ENCODE results near the gene BCS1L.

BCS1L gene

DNA sequence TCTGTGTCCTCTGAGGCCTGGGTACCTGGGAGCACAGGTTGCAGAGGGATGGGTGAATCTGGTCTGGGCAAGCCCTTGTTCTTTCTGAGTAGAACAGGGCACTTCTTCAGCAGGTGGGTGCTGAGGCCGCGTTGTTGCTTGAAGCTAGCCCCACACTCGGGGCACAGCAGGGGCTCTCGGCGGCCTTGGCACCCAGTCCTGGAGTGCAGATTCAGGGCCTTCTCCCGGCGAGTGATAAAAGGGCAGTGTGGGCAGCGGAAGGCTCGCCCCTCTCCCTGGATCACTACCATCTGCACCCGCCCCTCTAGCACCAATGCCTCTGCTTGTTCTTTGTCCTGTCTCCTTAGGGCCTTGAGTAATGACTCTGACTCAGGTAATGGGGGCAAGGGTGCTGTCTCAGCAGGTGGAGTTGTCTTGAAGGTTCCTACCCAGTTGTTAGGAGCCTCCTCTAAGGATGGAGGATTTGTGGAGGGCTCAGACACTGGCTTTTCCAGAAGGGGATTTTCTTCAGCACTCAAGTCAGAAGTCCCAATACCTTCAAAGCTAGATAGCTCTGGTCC is 15.7 kb upstream of the BCS1L start:
- DNase-seq (ENCODE audit: low spot score), result no peak
- Mint-ChIP-seq H3K27ac (no peak overlapping the region), H3K9me3 (no peaks in the 10 kb centered on the region), H3K36me3 (ENCODE audit: low read depth) (peaks cover 48% of the 10 kb centered on the region), H3K27me3 (ENCODE audit: low read depth) (no peaks in the 10 kb centered on the region), H3K4me3 (no peak overlapping the region), H3K4me1 (ENCODE audit: low read depth) (no peaks in the 10 kb centered on the region)

DNA sequence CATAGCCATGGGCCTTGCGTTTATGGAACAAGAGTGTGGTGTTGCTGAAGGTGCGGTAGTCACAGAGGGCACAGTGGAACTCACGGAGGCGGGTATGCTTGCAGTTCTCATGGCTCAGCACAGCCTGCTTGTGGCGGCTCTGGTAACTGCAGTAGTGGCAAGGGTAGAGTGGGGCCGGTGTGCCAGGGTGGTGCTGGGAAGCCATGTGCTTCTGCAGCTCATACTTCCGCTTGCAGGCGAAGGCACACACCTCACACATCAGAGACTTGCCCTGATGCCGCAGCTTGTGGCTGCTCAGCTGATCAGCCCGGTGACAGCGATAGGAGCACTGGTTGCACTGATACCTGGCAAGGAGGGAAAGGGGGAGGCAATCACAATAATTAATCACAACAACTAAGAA is 14.8 kb upstream of the BCS1L start:
- Mint-ChIP-seq H3K27ac (no peak overlapping the region), H3K4me1 (ENCODE audit: low read depth) (no peaks in the 10 kb centered on the region), H3K4me3 (no peak overlapping the region), H3K9me3 (no peaks in the 10 kb centered on the region), H3K36me3 (ENCODE audit: low read depth) (peaks cover 47% of the 10 kb centered on the region), H3K27me3 (ENCODE audit: low read depth) (no peaks in the 10 kb centered on the region)
- no peak for DNase-seq (ENCODE audit: low spot score)

DNA sequence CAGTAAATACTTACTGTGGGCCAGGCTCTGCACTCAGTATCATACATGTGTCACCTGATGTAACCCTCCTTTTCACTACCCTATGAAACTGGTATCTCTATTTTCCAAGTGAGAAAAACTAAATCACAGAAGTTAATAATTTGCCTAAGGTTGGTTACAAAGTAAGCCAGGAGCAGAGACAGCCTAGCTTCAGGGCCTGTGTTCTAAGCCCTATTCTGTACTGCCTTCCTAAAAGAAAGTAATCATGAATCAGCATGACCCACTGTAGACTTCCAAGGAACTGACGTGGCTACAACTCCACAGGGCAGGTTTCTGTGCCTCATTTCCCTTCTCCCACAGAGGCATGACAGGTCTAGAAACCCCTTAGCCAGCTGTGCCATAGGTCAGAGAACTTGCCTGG is 14.4 kb upstream of the BCS1L start:
- Mint-ChIP-seq H3K36me3 (ENCODE audit: low read depth) (peaks cover 47% of the 10 kb centered on the region), H3K27me3 (ENCODE audit: low read depth) (no peaks in the 10 kb centered on the region), H3K4me3 (no peak overlapping the region), H3K27ac (no peak overlapping the region), H3K4me1 (ENCODE audit: low read depth) (no peaks in the 10 kb centered on the region), H3K9me3 (no peaks in the 10 kb centered on the region)
- no peak for DNase-seq (ENCODE audit: low spot score)

DNA sequence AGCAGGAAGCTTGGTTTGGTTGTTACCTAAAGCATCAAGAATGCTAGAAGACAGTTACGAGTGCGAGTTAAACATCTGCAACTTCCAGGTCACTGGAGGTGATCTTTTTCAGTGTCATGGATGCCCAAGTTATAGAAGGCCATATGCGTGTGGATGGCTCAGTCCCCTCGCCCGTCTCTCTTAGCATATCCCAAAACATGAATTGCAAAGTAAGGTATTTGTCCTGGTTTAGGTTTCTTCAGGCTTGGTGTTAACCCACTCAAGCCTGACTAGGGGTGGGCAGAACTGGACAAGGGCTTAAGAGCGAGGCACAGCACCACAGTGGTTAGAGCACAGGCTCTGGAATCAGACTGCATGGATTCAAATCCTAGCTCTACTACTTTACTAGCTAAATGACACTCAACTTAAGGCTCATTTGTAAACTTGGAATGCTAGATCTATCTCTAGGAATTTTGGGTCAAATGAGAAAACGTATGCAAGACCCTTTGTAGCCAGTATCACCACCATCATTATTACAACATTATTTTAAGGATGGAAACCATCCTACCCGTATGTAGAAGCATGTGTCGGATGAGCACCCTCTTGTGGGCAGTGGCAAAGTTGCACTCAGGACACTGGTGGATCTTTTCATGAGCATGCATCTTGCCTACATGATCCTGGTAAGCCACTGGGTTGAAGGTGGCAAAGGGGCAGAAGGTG is 11.2 kb upstream of the BCS1L start:
- peaks cover 45% of the 10 kb centered on the region for H3K36me3 Mint-ChIP-seq (ENCODE audit: low read depth)
- DNase-seq (ENCODE audit: low spot score), result peak; percentile 39
- no peak overlapping the region for H3K27ac Mint-ChIP-seq
- H3K4me1 Mint-ChIP-seq (ENCODE audit: low read depth), result no peaks in the 10 kb centered on the region
- H3K27me3 Mint-ChIP-seq (ENCODE audit: low read depth), result no peaks in the 10 kb centered on the region
- no peak overlapping the region for H3K4me3 Mint-ChIP-seq
- H3K9me3 Mint-ChIP-seq, result no peaks in the 10 kb centered on the region

DNA sequence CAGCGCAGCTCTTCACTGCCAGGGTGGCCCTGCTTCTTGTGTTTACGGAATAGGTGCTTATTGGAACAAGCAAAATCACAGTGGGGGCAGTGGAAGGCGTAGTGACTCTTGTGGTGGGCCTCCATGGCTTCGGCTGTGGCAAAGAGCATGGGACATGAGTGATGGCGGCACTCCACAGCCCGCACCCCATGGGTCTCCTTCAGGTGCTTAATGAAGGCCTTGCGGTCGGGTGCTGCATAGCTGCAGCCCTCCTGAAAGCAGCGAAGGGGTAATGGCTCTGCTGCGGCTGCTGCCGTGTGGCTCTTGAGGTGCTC is 10.7 kb upstream of the BCS1L start:
- H3K36me3 Mint-ChIP-seq (ENCODE audit: low read depth), result peaks cover 45% of the 10 kb centered on the region
- no peaks in the 10 kb centered on the region for H3K9me3 Mint-ChIP-seq
- no peaks in the 10 kb centered on the region for H3K4me1 Mint-ChIP-seq (ENCODE audit: low read depth)
- no peak overlapping the region for H3K4me3 Mint-ChIP-seq
- H3K27me3 Mint-ChIP-seq (ENCODE audit: low read depth), result no peaks in the 10 kb centered on the region
- H3K27ac Mint-ChIP-seq, result no peak overlapping the region
- no peak for DNase-seq (ENCODE audit: low spot score)

DNA sequence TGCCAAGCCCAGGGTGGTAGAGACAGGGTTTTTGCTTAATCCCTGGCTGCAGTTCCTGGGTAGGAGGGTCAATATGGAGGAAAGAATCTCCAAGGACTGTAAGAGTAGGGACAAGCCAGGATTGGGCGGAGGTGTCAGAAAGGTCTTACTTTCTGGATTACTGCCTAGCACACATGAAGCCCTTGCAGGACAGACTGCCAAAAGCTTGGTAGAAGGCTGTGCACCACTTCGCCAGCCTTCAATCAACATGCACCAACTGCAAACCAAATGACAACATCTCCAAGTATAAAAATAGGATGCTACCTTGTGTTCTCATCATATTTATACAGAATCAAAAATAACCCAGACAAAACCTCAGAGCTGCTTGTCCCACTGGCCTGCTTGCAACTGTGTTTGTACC is 3.7 kb upstream of the BCS1L start:
- peaks cover 19% of the 10 kb centered on the region for H3K4me1 Mint-ChIP-seq (ENCODE audit: low read depth)
- no peak overlapping the region for H3K4me3 Mint-ChIP-seq
- no peaks in the 10 kb centered on the region for H3K9me3 Mint-ChIP-seq
- no peaks in the 10 kb centered on the region for H3K27me3 Mint-ChIP-seq (ENCODE audit: low read depth)
- H3K36me3 Mint-ChIP-seq (ENCODE audit: low read depth), result peaks cover 29% of the 10 kb centered on the region
- DNase-seq (ENCODE audit: low spot score), result no peak
- no peak overlapping the region for H3K27ac Mint-ChIP-seq

DNA sequence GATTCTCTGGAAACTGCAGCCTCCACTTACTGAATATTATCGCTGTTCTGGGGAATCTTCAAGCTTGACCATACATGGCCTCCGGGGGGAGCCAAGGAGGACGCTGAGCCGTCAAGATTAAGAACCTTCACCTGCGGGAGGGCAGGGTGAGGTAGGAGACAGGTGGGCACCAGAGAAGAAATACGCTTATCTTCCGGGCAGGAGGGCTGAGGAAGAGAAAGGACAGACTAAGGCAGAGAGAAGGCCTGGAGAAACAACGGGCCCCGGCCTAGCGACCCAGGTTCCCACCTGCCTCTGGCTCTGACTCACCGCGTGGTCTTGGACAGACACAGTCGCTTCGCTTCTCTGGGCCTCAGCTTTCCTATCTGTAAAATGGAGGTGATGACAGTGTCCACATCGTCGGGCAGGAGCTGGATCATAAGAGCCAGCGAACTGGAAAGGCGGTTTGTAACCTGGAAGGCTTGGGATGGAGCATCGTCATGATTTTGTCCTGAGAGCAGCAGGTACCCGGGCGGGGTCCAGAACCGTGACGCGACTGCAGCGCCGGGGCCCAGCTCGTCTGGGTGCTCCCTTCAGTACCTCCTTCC is 719 bp upstream of the BCS1L start:
- Mint-ChIP-seq H3K4me3 (peak overlapping the region; percentile 92), H3K9me3 (no peaks in the 10 kb centered on the region), H3K4me1 (ENCODE audit: low read depth) (peaks cover 19% of the 10 kb centered on the region), H3K36me3 (ENCODE audit: low read depth) (peaks cover 43% of the 10 kb centered on the region), H3K27me3 (ENCODE audit: low read depth) (no peaks in the 10 kb centered on the region), H3K27ac (peak overlapping the region; percentile 88)
- peak; percentile 32 for DNase-seq (ENCODE audit: low spot score)

DNA sequence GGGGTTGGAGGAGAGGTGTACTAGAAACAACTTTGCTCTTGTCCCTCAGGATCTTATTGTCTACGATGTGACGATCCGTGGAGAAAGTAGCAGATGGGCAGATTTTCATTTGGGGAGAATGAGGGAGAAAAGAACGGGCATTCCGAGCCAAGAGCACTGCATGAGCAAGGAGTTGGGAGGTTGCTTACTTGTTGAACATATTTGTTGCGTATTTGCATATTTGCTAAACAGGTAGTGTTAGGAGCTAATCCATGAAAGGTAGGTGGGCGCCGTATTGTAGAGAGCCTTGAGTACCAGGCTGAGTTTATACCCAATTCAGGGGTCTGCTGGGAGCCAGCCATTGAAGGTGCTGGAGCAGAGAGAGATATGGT is 490 bp downstream of the BCS1L start:
- Mint-ChIP-seq H3K4me1 (ENCODE audit: low read depth) (peaks cover 19% of the 10 kb centered on the region), H3K27me3 (ENCODE audit: low read depth) (no peaks in the 10 kb centered on the region), H3K27ac (peak overlapping the region; percentile 88), H3K4me3 (peak overlapping the region; percentile 92), H3K36me3 (ENCODE audit: low read depth) (peaks cover 45% of the 10 kb centered on the region), H3K9me3 (no peaks in the 10 kb centered on the region)
- DNase-seq (ENCODE audit: low spot score), result no peak

DNA sequence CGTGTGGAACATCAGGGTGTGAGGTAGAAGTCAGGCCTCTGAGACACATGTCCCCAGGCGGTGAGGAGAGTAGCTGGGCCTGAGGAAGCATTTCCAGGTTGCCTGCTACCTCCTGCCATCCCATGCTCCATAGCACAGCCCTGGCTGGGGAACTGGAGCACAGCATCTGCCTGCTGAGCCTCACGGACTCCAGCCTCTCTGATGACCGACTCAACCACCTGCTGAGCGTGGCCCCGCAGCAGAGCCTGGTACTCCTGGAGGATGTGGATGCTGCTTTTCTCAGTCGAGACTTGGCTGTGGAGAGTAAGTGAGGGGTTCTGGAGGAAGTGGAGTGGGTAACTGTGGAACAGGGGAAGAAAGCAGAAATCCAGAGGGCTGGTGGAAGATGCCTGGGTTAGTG is 2.9 kb downstream of the BCS1L start:
- Mint-ChIP-seq H3K27ac (no peak overlapping the region), H3K9me3 (no peaks in the 10 kb centered on the region), H3K4me3 (no peak overlapping the region), H3K36me3 (ENCODE audit: low read depth) (peaks cover 51% of the 10 kb centered on the region), H3K27me3 (ENCODE audit: low read depth) (no peaks in the 10 kb centered on the region), H3K4me1 (ENCODE audit: low read depth) (peaks cover 17% of the 10 kb centered on the region)
- DNase-seq (ENCODE audit: low spot score), result no peak

DNA sequence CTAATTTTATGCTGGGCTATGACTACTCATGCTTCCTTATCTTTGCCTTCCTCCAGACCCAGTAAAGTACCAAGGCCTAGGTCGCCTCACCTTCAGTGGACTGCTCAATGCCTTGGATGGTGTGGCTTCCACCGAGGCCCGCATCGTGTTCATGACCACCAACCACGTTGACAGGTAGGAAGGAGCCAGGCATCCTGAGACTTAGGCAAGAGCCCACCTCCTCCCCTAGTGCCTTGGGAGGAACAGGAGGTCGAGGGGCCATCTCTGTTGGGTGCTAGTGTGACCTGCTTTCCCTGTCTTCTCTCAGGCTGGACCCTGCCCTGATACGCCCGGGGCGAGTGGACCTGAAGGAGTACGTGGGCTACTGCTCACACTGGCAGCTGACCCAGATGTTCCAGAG is 3.3 kb downstream of the BCS1L start:
- Mint-ChIP-seq H3K27ac (no peak overlapping the region), H3K36me3 (ENCODE audit: low read depth) (peaks cover 50% of the 10 kb centered on the region), H3K9me3 (no peaks in the 10 kb centered on the region), H3K4me1 (ENCODE audit: low read depth) (peaks cover 15% of the 10 kb centered on the region), H3K4me3 (no peak overlapping the region), H3K27me3 (ENCODE audit: low read depth) (no peaks in the 10 kb centered on the region)
- DNase-seq (ENCODE audit: low spot score), result no peak

DNA sequence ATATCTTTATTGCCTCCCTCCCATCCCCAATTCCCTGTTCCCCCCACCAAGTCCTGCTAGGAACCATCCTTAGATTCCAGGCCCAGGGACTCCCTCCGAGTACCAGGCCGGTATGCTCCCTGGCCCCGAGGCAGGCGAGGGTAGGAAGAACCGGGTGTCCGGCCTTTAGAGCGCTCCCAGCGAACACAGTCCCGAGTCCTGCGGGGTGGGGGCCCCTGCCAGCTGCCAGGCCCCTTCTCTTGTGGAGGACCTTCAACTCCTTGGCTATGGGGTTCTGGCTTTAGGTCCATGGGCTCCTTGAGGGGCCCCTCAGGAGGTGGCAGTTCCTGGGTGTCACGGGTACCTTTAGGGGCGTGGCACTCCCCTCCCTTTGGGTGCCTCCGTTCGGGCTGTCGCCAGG is 4.4 kb downstream of the BCS1L start:
- DNase-seq (ENCODE audit: low spot score), result no peak
- H3K4me1 Mint-ChIP-seq (ENCODE audit: low read depth), result peaks cover 10% of the 10 kb centered on the region
- H3K9me3 Mint-ChIP-seq, result no peaks in the 10 kb centered on the region
- H3K27ac Mint-ChIP-seq, result no peak overlapping the region
- H3K4me3 Mint-ChIP-seq, result no peak overlapping the region
- H3K36me3 Mint-ChIP-seq (ENCODE audit: low read depth), result peaks cover 45% of the 10 kb centered on the region
- H3K27me3 Mint-ChIP-seq (ENCODE audit: low read depth), result no peaks in the 10 kb centered on the region

DNA sequence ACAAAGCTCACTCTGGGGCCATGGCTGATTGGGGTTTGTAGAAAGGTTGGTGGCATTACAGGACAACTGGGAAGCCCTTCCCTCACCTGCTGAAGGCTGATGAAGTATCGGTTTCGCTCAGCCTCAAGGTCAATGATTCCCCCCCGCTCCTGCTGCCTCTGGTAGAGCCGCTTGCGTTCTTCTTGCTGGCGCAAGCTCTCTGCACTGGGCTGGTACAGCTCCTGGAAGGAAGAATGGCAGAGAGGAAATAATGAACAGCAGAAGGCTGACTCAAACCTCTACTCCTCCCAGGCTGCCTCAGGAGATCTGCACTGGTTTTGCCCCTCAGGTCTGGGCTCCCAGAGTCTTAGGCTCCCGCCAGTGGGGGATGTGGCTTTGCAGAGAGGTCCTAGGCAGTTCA is 5.2 kb downstream of the BCS1L start:
- Mint-ChIP-seq H3K4me3 (no peak overlapping the region), H3K9me3 (no peaks in the 10 kb centered on the region), H3K4me1 (ENCODE audit: low read depth) (peaks cover 9% of the 10 kb centered on the region), H3K27ac (no peak overlapping the region), H3K27me3 (ENCODE audit: low read depth) (no peaks in the 10 kb centered on the region), H3K36me3 (ENCODE audit: low read depth) (peaks cover 45% of the 10 kb centered on the region)
- DNase-seq (ENCODE audit: low spot score), result no peak

DNA sequence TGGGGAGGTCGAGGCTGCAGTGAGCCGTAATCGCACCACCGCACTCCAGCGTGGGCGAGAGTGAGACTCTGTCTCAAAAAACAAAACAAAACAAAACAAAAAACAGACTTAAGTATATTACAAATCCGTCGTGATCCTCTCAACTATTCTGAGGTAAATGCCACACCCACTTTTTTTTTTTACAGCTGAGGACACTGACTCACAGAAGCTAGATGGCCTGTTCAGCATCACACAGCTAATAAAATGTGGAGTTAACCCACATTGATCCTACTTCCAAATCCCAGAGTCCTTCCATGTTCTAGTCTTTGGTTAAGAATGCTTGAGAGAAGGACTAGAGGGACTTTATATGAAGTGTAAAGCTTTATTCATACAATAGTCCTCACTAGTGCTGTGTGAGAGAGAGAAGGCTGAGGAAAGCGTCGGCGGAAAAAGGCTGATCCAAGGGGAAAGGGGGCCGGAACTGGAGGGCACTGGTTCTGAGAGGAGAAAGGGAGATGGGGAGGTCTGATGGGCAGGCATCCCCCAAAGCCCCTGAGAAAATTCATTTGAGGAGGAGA is 11.7 kb downstream of the BCS1L start:
- Mint-ChIP-seq H3K9me3 (no peaks in the 10 kb centered on the region), H3K4me3 (peak overlapping the region; percentile 99)

DNA sequence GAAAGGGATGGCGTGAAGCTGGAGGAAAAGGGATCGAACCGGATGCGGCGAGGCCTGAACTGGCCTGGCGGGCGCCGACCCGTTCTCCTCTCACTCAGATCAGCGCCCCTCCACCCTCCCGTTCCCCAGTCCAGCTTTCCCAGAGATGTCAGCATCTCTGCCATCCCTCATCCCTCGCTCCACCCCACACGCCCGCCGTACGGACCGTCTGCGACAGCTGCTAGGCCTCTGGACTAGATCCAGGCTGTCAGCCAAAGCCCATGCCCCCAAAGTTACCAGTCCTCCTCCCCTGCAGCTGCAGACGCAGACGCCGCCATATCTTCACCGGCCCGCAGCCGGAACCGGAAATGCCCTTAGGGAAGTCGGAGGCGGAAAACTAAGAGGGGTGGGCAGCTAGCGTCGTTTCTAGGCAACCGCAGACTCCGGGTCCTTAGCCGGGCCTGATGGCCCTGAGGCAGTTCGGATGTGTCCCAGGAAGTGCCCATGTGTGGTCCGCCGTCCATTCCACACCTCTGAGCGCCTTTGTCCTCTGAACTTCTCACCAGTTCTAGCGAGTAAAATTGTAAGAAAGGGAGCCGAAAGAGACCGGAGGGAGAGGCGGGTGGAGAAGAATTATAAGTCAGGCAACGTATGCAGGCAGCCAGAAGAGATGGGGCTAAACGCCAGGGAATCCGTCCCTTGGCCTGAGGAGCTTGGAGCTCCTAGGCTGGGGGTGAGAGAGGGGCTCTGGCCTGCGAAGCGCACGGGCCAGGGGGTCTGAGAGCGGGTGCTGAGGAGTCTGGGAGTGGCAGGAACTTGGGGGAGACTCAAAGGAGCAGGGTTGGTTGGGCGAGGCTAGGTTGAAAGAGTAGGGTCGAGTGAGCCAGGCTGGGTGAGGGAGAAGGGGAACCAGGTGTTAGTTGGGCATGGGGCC is 12.4 kb downstream of the BCS1L start, which contains the start of the genes RNF25 and STK36:
Gene RNF25, minus strand, starts transcription at position 349 of the 913 bp plus-strand sequence. Its CDS starts 32 bp downstream, at position 317.
Gene STK36, plus strand, starts transcription at position 433 of the 913 bp plus-strand sequence. CDS start 744 bp downstream, outside the sequence.
- Mint-ChIP-seq H3K27me3 (ENCODE audit: low read depth) (no peaks in the 10 kb centered on the region), H3K9me3 (no peaks in the 10 kb centered on the region), H3K4me3 (peak within 1 kb of the TSS; percentile 99), H3K4me1 (ENCODE audit: low read depth) (peaks cover 20% of the 10 kb centered on the region), H3K27ac (peak within 1 kb of the TSS; percentile 92), H3K36me3 (ENCODE audit: low read depth) (peaks cover 6% of the 10 kb centered on the region)
- peak; percentile 79 for DNase-seq (ENCODE audit: low spot score)

More for the DNA sequence above, 11.7 kb downstream of the BCS1L start:
- no peak for DNase-seq (ENCODE audit: low spot score)
- Mint-ChIP-seq H3K27ac (peak overlapping the region; percentile 92), H3K4me1 (ENCODE audit: low read depth) (peaks cover 20% of the 10 kb centered on the region), H3K27me3 (ENCODE audit: low read depth) (no peaks in the 10 kb centered on the region), H3K36me3 (ENCODE audit: low read depth) (peaks cover 11% of the 10 kb centered on the region)

All from T-helper 2 cell treated with Interferon-gamma antibody and Interleukin-4, amounts not matched to agents 5 μg/mL and 100 μg/mL, for 36 hours (primary cell).